NCI-H748 treated with DMSO at 0.1 percent for 48 hours (cell line): ENCODE measurements around the gene H1-8.

Experiments
- DNase-seq: peaks from one replicate; lab custom pipeline; 2025; lab: John Stamatoyannopoulos, UW

H1-8 gene

GRCh38 chr3:129556358-129556695, 13.4 kb downstream of the H1-8 start:
- DNase-seq = no peak

- DNase-seq = no peak
Measured at GRCh38 chr3:129556890-129557547, 14.0 kb downstream of the H1-8 start.

DNA sequence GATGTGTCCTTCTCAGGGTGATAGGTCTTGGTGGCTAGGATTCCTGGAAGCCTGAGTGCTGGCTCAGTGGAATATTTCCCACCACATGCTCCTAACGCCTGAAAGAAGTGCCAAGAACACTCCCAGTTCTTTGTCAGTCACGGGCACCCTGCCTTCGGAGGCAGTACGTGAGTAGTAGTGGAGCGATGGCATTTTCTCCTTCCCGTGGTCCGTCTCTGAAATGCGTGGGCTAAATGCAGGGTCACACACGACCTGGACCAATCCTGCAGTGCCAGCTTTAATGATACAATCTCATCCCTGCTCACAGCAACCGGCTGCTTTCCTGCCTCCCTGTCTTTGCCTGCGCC, 14.5 kb downstream of the H1-8 start:
- no peak for DNase-seq

DNA sequence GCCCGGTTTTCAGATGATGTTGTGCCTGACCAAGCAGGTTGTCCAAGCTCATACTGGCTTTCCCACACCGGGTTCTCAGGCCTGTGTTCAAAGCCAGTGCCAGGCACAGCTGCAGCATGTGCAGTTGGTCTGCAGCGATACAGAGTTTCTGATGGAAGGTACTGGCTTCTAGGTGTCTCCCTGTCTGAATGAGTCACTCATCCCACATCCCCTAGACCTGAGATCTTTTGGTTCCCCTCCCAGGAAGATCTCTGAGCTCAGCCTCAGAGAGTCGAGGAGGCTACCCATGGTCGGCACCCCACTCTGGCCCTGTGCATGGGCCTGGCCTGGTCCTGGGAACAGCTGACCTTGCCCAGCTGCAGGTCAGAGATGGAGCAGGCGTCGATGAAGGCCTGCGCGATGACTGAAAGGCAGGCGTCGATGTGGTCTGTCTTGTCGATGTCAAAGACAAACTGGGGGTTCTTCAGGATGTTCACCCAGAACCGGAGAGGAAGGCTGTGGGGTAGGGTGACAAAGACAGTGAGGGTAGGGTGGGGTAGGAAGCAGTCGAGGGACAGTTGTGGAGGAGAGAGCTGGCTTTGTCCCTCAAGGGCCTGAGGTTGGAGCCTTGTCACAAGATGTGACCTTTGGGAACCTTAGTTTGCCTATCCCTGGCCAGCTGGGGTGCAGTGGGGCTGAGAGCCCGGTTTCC, 15.3 kb downstream of the H1-8 start:
- DNase-seq = no peak

DNA sequence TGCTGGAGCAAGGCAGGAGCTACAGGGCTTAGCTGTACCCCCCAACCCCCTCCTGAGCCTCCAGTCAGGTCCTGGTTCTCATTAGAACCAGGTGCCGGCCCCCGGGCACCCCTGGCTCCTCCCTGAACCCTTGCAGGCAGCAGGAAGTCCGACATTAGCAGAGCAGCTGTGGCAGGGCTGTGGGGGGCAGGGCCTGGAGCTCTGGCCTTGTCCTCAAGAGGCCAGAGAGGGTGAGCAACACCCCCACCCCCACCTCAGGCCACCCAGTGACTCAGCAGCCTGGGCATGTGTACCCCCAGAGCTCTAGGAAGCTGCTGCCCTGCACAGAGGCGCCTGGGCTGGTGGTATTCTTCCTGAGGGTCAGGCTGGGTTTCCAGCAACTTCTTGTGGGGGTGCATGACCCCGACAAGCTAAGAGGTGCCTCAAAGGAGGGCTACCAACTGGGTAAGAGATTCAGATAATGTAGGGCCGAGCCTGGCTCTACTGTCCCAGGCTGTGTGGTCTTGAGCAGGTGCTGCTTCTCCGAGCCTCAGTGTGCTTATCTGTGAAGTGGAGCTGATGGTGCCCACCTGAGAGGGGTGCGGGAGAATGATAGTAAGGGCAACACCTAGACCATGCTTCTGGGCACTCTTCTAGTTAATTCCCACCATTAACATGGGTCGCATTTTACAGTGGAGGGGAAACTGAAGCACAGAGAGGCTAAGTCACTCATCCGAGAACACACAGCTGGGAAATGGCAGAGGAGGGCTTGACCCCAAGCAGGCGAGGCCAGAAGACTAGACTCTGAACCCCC, 16.0 kb downstream of the H1-8 start:
- DNase-seq = no peak

DNA sequence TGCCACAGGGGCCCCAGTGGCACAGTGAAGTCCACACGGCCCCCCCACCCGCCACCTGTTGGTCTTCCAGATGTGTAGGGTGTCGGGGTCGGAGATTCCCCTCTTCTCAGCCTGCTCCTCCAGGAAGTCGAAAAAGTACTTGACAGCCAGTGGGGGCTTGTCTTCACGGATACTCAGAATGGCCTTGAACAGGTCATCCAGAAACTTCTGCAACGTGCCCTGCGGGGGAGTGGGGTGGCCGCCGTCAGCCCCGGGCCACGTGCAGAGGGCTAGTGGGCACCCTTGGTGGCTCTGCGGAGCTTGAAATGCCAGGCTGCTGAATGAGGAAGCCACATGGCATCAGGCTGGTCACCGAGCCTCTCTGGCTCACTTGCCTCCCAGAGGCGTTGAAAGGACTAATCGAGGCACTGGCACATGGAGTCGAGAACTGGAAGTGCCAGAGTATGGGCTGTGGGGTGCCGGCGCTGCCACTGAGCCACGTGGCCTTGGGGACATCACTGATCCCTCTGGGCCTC, 16.6 kb downstream of the H1-8 start:
- no peak for DNase-seq

GRCh38 chr3:129560269-129560787, 17.4 kb downstream of the H1-8 start:
- DNase-seq = no peak

GRCh38 chr3:129560911-129561594, 18.1 kb downstream of the H1-8 start:
- DNase-seq = no peak

DNA sequence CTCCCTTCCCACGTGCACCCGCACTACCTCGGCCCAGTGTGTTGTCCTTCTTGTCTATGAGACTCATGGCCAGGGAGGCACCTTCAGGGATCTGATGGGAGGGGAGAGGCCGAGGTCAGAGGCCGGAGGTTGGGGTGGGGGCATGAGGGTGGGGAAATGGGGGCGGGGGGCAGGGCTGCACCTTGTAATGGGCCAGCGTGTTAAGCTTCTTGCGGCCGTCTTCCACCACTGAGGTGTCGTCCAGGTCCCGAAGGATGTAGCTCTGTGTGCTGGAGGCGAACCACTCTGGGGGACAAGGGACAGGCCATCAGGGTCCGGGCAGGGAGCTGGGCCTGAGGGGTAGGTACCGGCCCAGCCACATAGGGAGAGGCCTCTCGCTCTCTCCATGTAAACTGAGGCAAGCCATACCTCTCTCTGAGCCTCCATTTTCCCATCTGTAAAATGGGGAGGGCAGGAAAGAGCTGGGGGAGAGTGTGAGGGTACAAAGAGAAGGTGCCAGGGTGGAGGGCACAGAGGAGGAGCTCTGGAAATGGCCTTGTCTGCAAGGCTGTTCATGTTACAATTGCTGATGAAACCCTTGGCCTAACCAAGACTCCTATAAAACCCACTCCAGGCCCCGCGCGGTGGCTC, 18.8 kb downstream of the H1-8 start:
- DNase-seq = no peak

DNA sequence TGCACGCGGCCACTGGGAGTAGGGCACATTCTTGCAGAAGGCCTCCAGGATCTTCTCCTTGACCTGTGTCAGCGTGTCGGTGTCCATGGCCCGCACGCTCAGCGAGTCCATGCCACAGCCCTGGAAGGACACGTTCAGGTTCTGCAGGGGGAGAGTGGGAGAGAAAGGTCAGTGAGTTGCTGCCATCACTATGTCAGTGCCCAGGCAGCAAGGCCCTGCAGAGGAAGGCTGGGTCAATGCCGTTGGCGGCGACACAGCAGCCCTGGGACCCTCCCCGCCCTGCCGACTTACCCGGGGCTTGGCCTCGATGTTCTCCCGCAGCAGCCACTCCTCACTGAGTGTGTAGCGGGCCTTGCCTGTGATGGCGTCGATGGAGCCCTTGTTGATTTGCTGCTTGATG, 19.8 kb downstream of the H1-8 start:
- DNase-seq = no peak

- DNase-seq = no peak
Measured at GRCh38 chr3:129563332-129563731, 20.4 kb downstream of the H1-8 start.

- no peak for DNase-seq
Measured at GRCh38 chr3:129563850-129564535, 21.0 kb downstream of the H1-8 start.

DNA sequence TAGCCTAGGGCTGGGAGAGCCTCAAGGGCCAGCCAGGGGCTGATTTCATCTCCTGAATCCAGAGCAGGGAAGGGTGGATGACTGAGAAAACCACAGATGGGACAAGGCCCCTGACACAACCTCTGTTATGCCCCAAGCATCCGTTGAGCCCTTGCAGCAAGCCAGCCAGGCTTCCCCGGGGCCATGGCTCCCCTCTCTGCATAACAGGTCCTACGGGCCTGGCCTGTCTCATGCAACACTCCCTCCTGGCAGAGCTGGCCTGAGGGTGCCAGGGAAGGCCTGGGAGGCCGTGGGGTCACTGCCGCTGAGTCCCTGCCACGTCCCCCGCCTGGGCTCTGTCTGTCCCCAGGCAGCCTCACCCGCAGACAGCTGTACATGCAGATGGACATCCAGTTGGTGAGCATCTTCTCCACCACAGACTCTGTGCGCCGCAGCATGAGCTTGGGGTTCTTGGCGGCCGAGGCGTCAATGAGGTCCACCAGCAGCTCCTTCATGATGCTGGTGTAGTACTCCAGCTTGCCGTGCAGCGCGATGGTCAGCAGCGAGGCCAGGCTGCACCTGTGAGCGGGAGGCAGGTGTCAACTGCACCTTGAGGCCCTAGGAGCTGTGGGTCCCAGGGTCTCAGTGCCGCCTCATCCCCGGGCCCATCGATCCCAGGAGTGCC, 22.1 kb downstream of the H1-8 start:
- DNase-seq = no peak

DNA sequence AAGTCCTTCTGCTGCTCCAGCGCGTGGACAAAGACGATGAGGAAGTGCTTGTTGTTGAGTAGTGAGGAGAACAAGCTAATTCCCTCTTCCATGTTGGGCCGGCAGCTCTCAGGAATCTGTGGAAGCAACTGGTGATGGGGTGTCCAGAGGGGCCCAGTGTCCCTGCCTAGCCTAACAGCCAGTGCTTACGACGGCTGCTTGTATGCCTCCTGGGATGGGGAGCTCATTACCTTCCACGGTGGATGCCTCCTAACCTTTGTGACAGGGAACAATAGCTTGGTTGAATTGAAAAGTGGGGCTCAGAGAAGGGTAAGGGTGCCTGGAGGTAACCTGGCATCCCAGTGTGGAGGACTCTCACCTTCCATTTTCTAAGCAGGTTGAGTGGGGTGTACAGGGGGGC, 22.9 kb downstream of the H1-8 start:
- DNase-seq = no peak

DNA sequence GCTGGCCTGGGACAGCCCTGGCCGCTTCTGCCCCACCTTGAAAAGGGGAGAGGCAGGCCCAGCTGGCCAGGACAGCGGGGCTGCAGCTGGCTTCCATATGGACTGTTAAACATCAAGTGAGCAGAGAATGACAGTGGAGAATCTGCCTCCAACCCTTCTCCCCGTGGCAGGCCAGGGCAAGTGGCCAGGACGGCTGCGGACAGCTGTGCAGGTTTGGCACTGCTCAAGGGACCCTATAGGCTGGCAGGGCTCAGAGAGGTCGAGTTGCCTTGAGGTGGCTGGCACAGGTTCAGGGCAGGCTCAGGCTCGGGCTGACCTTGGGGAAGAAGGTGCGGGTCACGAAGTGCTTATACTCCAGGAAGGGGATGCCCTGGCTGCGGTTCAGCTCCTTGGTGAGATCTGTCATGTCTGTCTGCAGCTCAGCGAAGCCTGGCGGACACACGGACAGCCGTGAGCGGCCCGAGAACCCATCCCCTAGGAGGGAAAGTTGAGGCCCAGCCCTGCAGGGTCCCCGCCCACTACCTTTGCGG, 24.3 kb downstream of the H1-8 start:
- DNase-seq = no peak

DNA sequence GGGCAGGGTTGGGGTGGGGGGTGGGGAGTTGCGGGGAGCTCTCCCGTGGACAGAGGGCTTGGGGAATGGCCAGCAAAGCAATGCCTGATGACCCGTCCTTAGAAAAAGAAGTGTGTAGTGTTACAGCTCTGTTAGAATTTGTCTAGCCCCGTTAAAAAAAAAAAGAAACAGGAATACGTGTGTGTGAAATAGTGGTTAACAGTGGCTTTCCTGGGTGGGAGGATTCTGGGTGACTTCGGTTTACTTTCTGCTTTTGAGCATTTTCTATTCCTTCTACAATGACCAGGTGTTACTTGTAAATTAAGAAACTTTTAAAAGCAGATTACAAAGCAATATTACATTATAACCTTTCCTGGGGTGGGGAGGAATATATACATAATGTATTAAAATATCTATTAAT, 25.0 kb downstream of the H1-8 start:
- DNase-seq = no peak

DNA sequence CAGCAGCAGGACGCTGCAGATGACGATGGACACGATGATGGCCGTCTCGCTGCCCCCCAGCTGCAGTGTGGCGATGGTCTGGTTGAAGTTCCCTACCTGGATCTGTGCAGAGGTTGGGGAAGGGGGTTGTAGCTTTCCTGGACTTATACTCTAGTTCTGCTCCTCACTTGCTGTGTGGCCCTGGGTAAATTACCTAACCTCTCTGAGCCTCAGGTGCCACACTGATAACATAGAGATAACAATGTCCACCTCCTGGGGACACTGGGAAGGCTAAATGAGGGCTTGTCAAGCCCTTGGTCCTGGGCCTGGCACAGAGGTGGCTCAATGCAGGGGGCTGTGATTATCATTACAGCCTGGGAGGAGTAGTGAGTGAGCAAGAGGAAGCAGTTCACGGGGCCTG, 26.9 kb downstream of the H1-8 start:
- no peak for DNase-seq

- DNase-seq = no peak
Measured at GRCh38 chr3:129571605-129572547, 28.9 kb downstream of the H1-8 start.

GRCh38 chr3:129572603-129573002, 29.6 kb downstream of the H1-8 start:
- DNase-seq = no peak
